Esophagus squamous epithelium (tissue), 5 donors: ENCODE results near the gene RPL18. TPM values are rescaled to one million over a fixed set of nuclear protein-coding genes. Genes with fewer than 3 reads are reported as not detected.

ENCODE experiments used
- DNase-seq: peaks from one replicate; lab custom pipeline; 2025; lab: John Stamatoyannopoulos, UW
- H3K27ac ChIP-seq, 4 donors: fragments of 200-600 bp; sonication (generic); one replicate each; pipeline ENCODE4 v1.5.1; 2016 to 2019; ENCODE audit warnings: mild to moderate bottlenecking in 1 of 4
- H3K27me3 ChIP-seq, 4 donors: fragments of 200-600 bp; sonication (generic); 1 replicate in 3 of 4; 2 replicates in 1 of 4; pipeline versions ENCODE4 v1.5.1 to v1.6.0; 2017 to 2021; ENCODE audit warnings: antibody characterized with exemption in 1 of 4
- H3K36me3 ChIP-seq, 3 donors: fragments of 200-600 bp; sonication (generic); one replicate each; pipeline ENCODE4 v1.5.1; 2016 to 2019
- H3K4me1 ChIP-seq, 3 donors: fragments of 200-600 bp; sonication (generic); one replicate each; pipeline ENCODE4 v1.5.1; 2017 to 2019
- H3K4me3 ChIP-seq, 4 donors: fragments of 200-600 bp; sonication (generic); 1 replicate in 3 of 4; 2 replicates in 1 of 4; pipeline ENCODE4 v1.5.1; 2016 to 2019; ENCODE audit warnings: mild to moderate bottlenecking in 2 of 4, moderate library complexity in 1 of 4
- H3K9me3 ChIP-seq, 3 donors: fragments of 200-600 bp; sonication (generic); one replicate each; pipeline ENCODE4 v1.5.1; 2016 to 2019
- CTCF ChIP-seq, 6 experiments: fragments of 450-650 bp in 4 of 6; fragments of 200-600 bp in 2 of 6; sonication (generic) in 2 of 6; IDR thresholded peaks; one replicate each; pipeline ENCODE4 v1.5.1; 2016 to 2019; ENCODE audit warnings: antibody characterized with exemption in 6 of 6, mild to moderate bottlenecking in 4 of 6, moderate library complexity in 4 of 6
- POLR2A ChIP-seq, 4 donors: fragments of 450-650 bp; IDR thresholded peaks; one replicate each; pipeline ENCODE4 v1.6.1; 2017; ENCODE audit warnings: antibody characterized with exemption in 4 of 4, mild to moderate bottlenecking in 4 of 4, moderate library complexity in 3 of 4
- WGBS, 2 donors: methylation state at CpG; one replicate each; pipeline ENCODE4 v1.1.5; 2018; 5-methylcytosine and 5-hydroxymethylcytosine counted together
- intact Hi-C: fragments of 100-400 bp; cut with DNase I; formaldehyde crosslinking; loops from one replicate; pipeline ENCODE4 v1.15.0; 2022
- total RNA-seq, 4 donors: library from RNA; depleted of rRNA; stranded (reverse); fragments of >200 nt; gene quantifications; one replicate each; pipeline ENCODE4 v1.1.0, GENCODE V29; 2016
- donor health status: DM: yes; HTN: yes; CAD: no.

Gene RPL18
- total RNA-seq, 4 donors from 2014 or later = 1,870 to 2,808 (median 2,491) TPM

- Histone ChIP-seq H3K36me3 (no peaks in the 10 kb centered on the region), H3K4me1 (peaks cover 12 to 51% (median 25%) of the 10 kb centered on the region in 3 donors), H3K4me3 (no peak overlapping the region), H3K9me3 (no peaks in the 10 kb centered on the region), H3K27ac (peak overlapping the region in 2 of 4 donors; percentile 12 to 96), H3K27me3 (no peaks in the 10 kb centered on the region)
- WGBS, 2 donors = 58 to 75% methylated on average over 23 to 24 of the region's 33 CpGs
- intact Hi-C loops = no loop called here
- TF ChIP-seq CTCF (IDR thresholded peaks at IDR 0.05) = peak in 1 of 6 experiments; percentile 11
- TF ChIP-seq POLR2A (IDR thresholded peaks at IDR 0.05) = no peak
- no peak for DNase-seq
These were observed 20.8 kb upstream of the RPL18 start for GRCh38 chr19:48639483-48640375.

- intact Hi-C loops = no loop called here
- no peak for DNase-seq
- no peak for TF ChIP-seq POLR2A (IDR thresholded peaks at IDR 0.05)
- TF ChIP-seq CTCF (IDR thresholded peaks at IDR 0.05) = no peak
- Histone ChIP-seq H3K4me1 (peaks cover 18 to 51% (median 31%) of the 10 kb centered on the region in 3 donors), H3K4me3 (peak overlapping the region in 2 of 4 donors; percentile 68 to 86), H3K27me3 (no peaks in the 10 kb centered on the region), H3K9me3 (no peaks in the 10 kb centered on the region), H3K27ac (peak overlapping the region; percentile 95 to 98 (median 96)), H3K36me3 (no peaks in the 10 kb centered on the region)
- 70 to 89% methylated on average over 10 to 16 of the region's 16 CpGs for WGBS, 2 donors
These were observed 19.9 kb upstream of the RPL18 start for GRCh38 chr19:48638831-48639381.

- DNase-seq = peak; percentile 76
- Histone ChIP-seq H3K4me1 (peaks cover 26 to 58% (median 38%) of the 10 kb centered on the region in 3 donors), H3K27me3 (no peaks in the 10 kb centered on the region), H3K36me3 (peaks cover 0 to under 1% (median 0%) of the 10 kb centered on the region in 3 donors), H3K4me3 (peak overlapping the region; percentile 63 to 86 (median 76)), H3K27ac (peak overlapping the region; percentile 95 to 98 (median 96)), H3K9me3 (no peaks in the 10 kb centered on the region)
- peak in 1 of 4 donors; percentile 39 for TF ChIP-seq POLR2A (IDR thresholded peaks at IDR 0.05)
- peak in 3 of 6 experiments; percentile 3 to 10 (median 3) for TF ChIP-seq CTCF (IDR thresholded peaks at IDR 0.05)
- intact Hi-C loops = no loop called here
- WGBS, 2 donors = 10% methylated on average over 19 to 21 of the region's 29 CpGs
These were observed 19.2 kb upstream of the RPL18 start for GRCh38 chr19:48637948-48638830.

- H3K27me3 ChIP-seq = no peaks in the 10 kb centered on the region
- peak; percentile 99 for DNase-seq
- peaks cover 0 to 7% (median 0%) of the 10 kb centered on the region in 3 donors for H3K36me3 ChIP-seq
- peak overlapping the region; percentile 95 to 98 (median 96) for H3K27ac ChIP-seq
- H3K9me3 ChIP-seq = no peaks in the 10 kb centered on the region
- intact Hi-C loops = no loop called here
- peaks cover 32 to 65% (median 45%) of the 10 kb centered on the region in 3 donors for H3K4me1 ChIP-seq
- TF ChIP-seq POLR2A (IDR thresholded peaks at IDR 0.05) (peak in 1 of 4 donors; percentile 5), CTCF (IDR thresholded peaks at IDR 0.05) (peak in 1 of 6 experiments; percentile 10)
- WGBS, 2 donors = 0% methylated on average over 7 to 22 of the region's 38 CpGs
- peak overlapping the region; percentile 63 to 86 (median 76) for H3K4me3 ChIP-seq
These were observed 18.5 kb upstream of the RPL18 start for GRCh38 chr19:48637449-48637947.
